MCF 10A (cell line): ENCODE data around the gene PHF10. TPM values are rescaled to one million over a fixed set of nuclear protein-coding genes. Genes with fewer than 3 reads are reported as not detected.

Source experiments
- BruUV-seq: library from RNA; stranded (reverse); fragments of 400-500 nt; replicated peaks from 2 replicates; lab custom pipeline; 2021; lab: Mats Ljungman, UMichigan
- CTCF ChIA-PET: fragments of 300-600 bp; sonication (Branson Sonifier 250); formaldehyde crosslinking; extraction: SDS; loops from one replicate; lab custom pipeline; 2021; ENCODE audit warnings: antibody characterized with exemption, inconsistent platforms; lab: Yijun Ruan, JAX
- POLR2A ChIA-PET: fragments of 300-600, 350-650 bp; sonication (Branson Sonifier 250); formaldehyde crosslinking; extraction: SDS; loops from one replicate; lab custom pipeline; 2020; ENCODE audit warnings: antibody characterized with exemption, inconsistent platforms; lab: Yijun Ruan, JAX
- DNase-seq: peaks from one replicate; pipeline ENCODE4 v3.0.0-alpha.2; 2018; ENCODE audit not compliant: unreplicated experiment
- H3K27ac Mint-ChIP-seq: one replicate; pipeline ENCODE4 v1.8.0; 2022; ENCODE audit warnings: mild to moderate bottlenecking, low read depth, mixed read lengths; ENCODE audit not compliant: unreplicated experiment
- H3K27me3 Mint-ChIP-seq: one replicate; pipeline ENCODE4 v1.8.0; 2022; ENCODE audit warnings: mixed read lengths; ENCODE audit not compliant: insufficient read depth, unreplicated experiment
- H3K36me3 Mint-ChIP-seq: one replicate; pipeline ENCODE4 v1.8.0; 2022; ENCODE audit warnings: mild to moderate bottlenecking, moderate library complexity, mixed read lengths; ENCODE audit not compliant: insufficient read depth, unreplicated experiment
- H3K4me1 Mint-ChIP-seq: one replicate; pipeline ENCODE4 v1.8.0; 2022; ENCODE audit warnings: mixed read lengths; ENCODE audit not compliant: insufficient read depth, unreplicated experiment
- H3K4me3 Mint-ChIP-seq: one replicate; pipeline ENCODE4 v1.8.0; 2022; ENCODE audit warnings: mild to moderate bottlenecking, moderate library complexity, mixed read lengths; ENCODE audit not compliant: unreplicated experiment
- H3K9me3 Mint-ChIP-seq: one replicate; pipeline ENCODE4 v1.8.0; 2022; ENCODE audit warnings: mixed read lengths; ENCODE audit not compliant: unreplicated experiment
- CTCF ChIP-seq: fragments of 200-600 bp; IDR thresholded peaks from one replicate; pipeline ENCODE4 v1.8.0; 2022; ENCODE audit warnings: antibody characterized with exemption, mild to moderate bottlenecking; ENCODE audit not compliant: unreplicated experiment
- intact Hi-C: fragments of 100-400 bp; cut with micrococcal nuclease; formaldehyde crosslinking; loops from 2 replicates; pipeline ENCODE4 v1.14.1; 2022
- total RNA-seq: library from RNA; stranded (reverse); gene quantifications from 2 replicates; pipeline ENCODE4 v1.2.3, GENCODE V29; 2022

The PHF10 gene
- total RNA-seq, 1 experiment from 2014 or later: 27.2 TPM

- Mint-ChIP-seq H3K36me3 (peaks cover 30% of the 10 kb centered on the region), H3K4me3 (peak within 1 kb of the TSS; percentile 100), H3K27me3 (no peaks in the 10 kb centered on the region), H3K27ac (peak within 1 kb of the TSS; percentile 100), H3K4me1 (peaks cover 17% of the 10 kb centered on the region), H3K9me3 (no peaks in the 10 kb centered on the region)
- TF ChIP-seq CTCF: no peak
- intact Hi-C loops: loop anchor here (1.0 kb wide), 1 partner anchor 794 kb away; no protein-coding TSS in a partner anchor
- DNase-seq: peak; percentile 92
- CTCF ChIA-PET: interaction anchor here (0.6 to 1.0 kb wide), 4 partner anchors 21 to 69 kb away, joined by 3 to 4 read pairs (median 3); no protein-coding TSS in a partner anchor
- POLR2A ChIA-PET: interaction anchor here (0.6 to 9.2 kb wide), 23 partner anchors 8 to 833 kb away, joined by 3 to 73 read pairs (median 5); partner anchors contain the start of genes C6orf120, PDCD2, PHF10 and PSMB1
- no TSS peak for BruUV-seq
Measured at GRCh38 chr6:169751242-169752073, 27.2 kb upstream of the PHF10 start, which contains the start of the genes DYNLT2 and ERMARD. Gene DYNLT2 (minus strand): TSS chr6:169751572. CDS start chr6:169751458, 114 bp downstream. Gene ERMARD (plus strand): TSS chr6:169751622. CDS start chr6:169751658, 36 bp downstream.

DNA sequence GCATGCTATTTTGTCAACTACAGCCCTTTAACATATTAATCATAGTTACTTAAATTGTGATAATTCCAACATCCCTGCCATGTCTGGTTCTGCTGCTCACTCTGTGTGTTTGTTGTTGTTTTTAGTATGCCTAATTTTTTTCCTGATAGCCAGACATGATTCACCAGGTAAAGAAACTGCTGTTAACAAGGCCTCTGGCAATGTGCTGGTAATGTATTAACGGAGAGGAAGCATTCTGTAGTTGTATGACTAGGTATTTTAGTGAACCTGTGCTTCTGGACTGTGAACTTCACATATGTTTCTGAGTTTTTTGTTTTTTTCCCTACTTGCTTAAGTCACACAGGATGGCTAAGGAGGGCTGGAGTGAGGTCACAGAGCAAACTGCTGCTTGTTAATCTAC, 22.3 kb upstream of the PHF10 start:
- Mint-ChIP-seq H3K9me3 (no peaks in the 10 kb centered on the region), H3K4me1 (peaks cover 6% of the 10 kb centered on the region), H3K27me3 (no peaks in the 10 kb centered on the region), H3K27ac (no peak overlapping the region), H3K4me3 (no peak overlapping the region), H3K36me3 (peaks cover 15% of the 10 kb centered on the region)
- POLR2A ChIA-PET: interaction anchor here (0.9 to 9.2 kb wide), 3 partner anchors 12 to 23 kb away, joined by 3 to 73 read pairs (median 3); partner anchors contain the start of gene PHF10
- intact Hi-C loops: no loop called here
- DNase-seq: no peak
- TF ChIP-seq CTCF: no peak
- CTCF ChIA-PET: interaction anchor here (0.7 kb wide), 1 partner anchor 559 kb away, joined by 3 read pairs; no protein-coding TSS in a partner anchor
- BruUV-seq: no TSS peak

GRCh38 chr6:169745405-169745804, 21.1 kb upstream of the PHF10 start:
- BruUV-seq: no TSS peak

More at GRCh38 chr6:169745405-169745804, 21.1 kb upstream of the PHF10 start:
- peaks cover 7% of the 10 kb centered on the region for H3K36me3 Mint-ChIP-seq
- DNase-seq: no peak
- TF ChIP-seq CTCF: no peak
- CTCF ChIA-PET: no interaction called here
- intact Hi-C loops: no loop called here
- POLR2A ChIA-PET: interaction anchor here (0.9 kb wide), 1 partner anchor 28 kb away, joined by 4 read pairs; no protein-coding TSS in a partner anchor
- peaks cover 6% of the 10 kb centered on the region for H3K4me1 Mint-ChIP-seq
- H3K27ac Mint-ChIP-seq: no peak overlapping the region
- H3K9me3 Mint-ChIP-seq: no peaks in the 10 kb centered on the region
- no peaks in the 10 kb centered on the region for H3K27me3 Mint-ChIP-seq
- no peak overlapping the region for H3K4me3 Mint-ChIP-seq
